AG09319 (cell line): ENCODE results near the gene KCNAB2.

Source experiments
- DNase-seq: peaks from one replicate; pipeline ENCODE4 v3.0.0-alpha.2; 2010; ENCODE audit warnings: low read depth; ENCODE audit errors: extremely low read depth
- CTCF ChIP-seq: IDR thresholded peaks from 2 replicates; pipeline ENCODE4 v1.5.1; 2011; ENCODE audit warnings: low read depth, mild to moderate bottlenecking, inconsistent platforms, low read length, moderate library complexity

The KCNAB2 gene

GRCh38 chr1:6142036-6142621 lies 96.4 kb downstream of the KCNAB2 start:
- no peak for TF ChIP-seq CTCF
- DNase-seq, result no peak

- no peak for DNase-seq
- no peak for TF ChIP-seq CTCF
These were observed 97.0 kb downstream of the KCNAB2 start for GRCh38 chr1:6142734-6143133.

- no peak for DNase-seq
- TF ChIP-seq CTCF, result no peak
These were observed 97.7 kb downstream of the KCNAB2 start for GRCh38 chr1:6143395-6143794.

GRCh38 chr1:6144175-6144574 lies 98.5 kb downstream of the KCNAB2 start:
- no peak for TF ChIP-seq CTCF

GRCh38 chr1:6144647-6145395 lies 99.1 kb downstream of the KCNAB2 start:
- DNase-seq, result no peak
- TF ChIP-seq CTCF, result no peak

More at GRCh38 chr1:6144175-6144574, 98.5 kb downstream of the KCNAB2 start:
- DNase-seq, result no peak

- no peak for TF ChIP-seq CTCF
- no peak for DNase-seq
These were observed 99.7 kb downstream of the KCNAB2 start for GRCh38 chr1:6145396-6145750.

GRCh38 chr1:6145864-6146410 lies 100.2 kb downstream of the KCNAB2 start:
- no peak for TF ChIP-seq CTCF
- no peak for DNase-seq
